ENCODE data around the gene SNTG2.

- TF ChIP-seq CTCF (IDR thresholded peaks at IDR 0.05) = no peak
- TF ChIP-seq POLR2A (IDR thresholded peaks at IDR 0.05) = no peak
Observed at GRCh38 chr2:1060372-1060771, 109.7 kb downstream of the SNTG2 start.

Measured in tibial nerve (tissue), 3 donors.